HK-2 (cell line): Measurements from ENCODE around the gene RIPOR1.
"Not testable (repeated sequence)": the region's sequence is repeated elsewhere in the genome, so short reads cannot be mapped to it uniquely, and the experiment has no call there.

Experiments used
- DNase-seq: peaks from one replicate; pipeline ENCODE4 v3.0.0-alpha.2; 2018; ENCODE audit not compliant: unreplicated experiment

Gene RIPOR1

GRCh38 chr16:67528222-67528869 lies at the start of gene RIPOR1:
Gene RIPOR1 (plus strand): TSS chr16:67528829. CDS start chr16:67538447, 9,618 bp downstream.
- peak; percentile 63 for DNase-seq

GRCh38 chr16:67480833-67481560 lies 47.6 kb upstream of the RIPOR1 start, which contains the start of gene ATP6V0D1:
Gene ATP6V0D1 (minus strand): TSS chr16:67481157. CDS start chr16:67481086, 71 bp downstream.
- peak; percentile 99 for DNase-seq

- DNase-seq = no peak
These were observed 46.9 kb upstream of the RIPOR1 start for GRCh38 chr16:67481561-67482232.

- no peak for DNase-seq
These were observed 46.2 kb upstream of the RIPOR1 start for GRCh38 chr16:67482233-67482924.

GRCh38 chr16:67483150-67483549 lies 45.5 kb upstream of the RIPOR1 start, which contains the start of gene AGRP:
Gene AGRP (minus strand): TSS chr16:67483547. CDS start chr16:67483398, 149 bp downstream.
- no peak for DNase-seq

- DNase-seq = no peak
These were observed 44.7 kb upstream of the RIPOR1 start for GRCh38 chr16:67483731-67484525.

GRCh38 chr16:67486805-67487204 lies 41.8 kb upstream of the RIPOR1 start:
- no peak for DNase-seq

- DNase-seq = not testable (repeated sequence)
These were observed 41.1 kb upstream of the RIPOR1 start for GRCh38 chr16:67487561-67487960.

- no peak for DNase-seq
These were observed 39.1 kb upstream of the RIPOR1 start for GRCh38 chr16:67489401-67490083.

GRCh38 chr16:67490335-67491096 lies 38.1 kb upstream of the RIPOR1 start:
- no peak for DNase-seq

GRCh38 chr16:67499106-67499505 lies 29.5 kb upstream of the RIPOR1 start:
- DNase-seq = no peak

- DNase-seq = peak; percentile 46
These were observed 24.3 kb upstream of the RIPOR1 start for GRCh38 chr16:67504031-67505021.

- no peak for DNase-seq
These were observed 22.2 kb upstream of the RIPOR1 start for GRCh38 chr16:67506468-67506867.

GRCh38 chr16:67509016-67509415 lies 19.6 kb upstream of the RIPOR1 start:
- no peak for DNase-seq

GRCh38 chr16:67513892-67514291 lies 14.7 kb upstream of the RIPOR1 start:
- DNase-seq = not testable (repeated sequence)

GRCh38 chr16:67514382-67514828 lies 14.2 kb upstream of the RIPOR1 start:
- DNase-seq = peak; percentile 70

GRCh38 chr16:67516296-67517154 lies 12.1 kb upstream of the RIPOR1 start:
- peak; percentile 35 for DNase-seq

- no peak for DNase-seq
These were observed 11.5 kb upstream of the RIPOR1 start for GRCh38 chr16:67517155-67517445.
